ENCODE measurements around the gene CERT1.
A peak's percentile ranks its signal among the peaks of the same experiment; 100 is the strongest.
"Not testable (repeated sequence)": the region's sequence is repeated elsewhere in the genome, so short reads cannot be mapped to it uniquely, and the experiment has no call there.

The CERT1 gene

GRCh38 chr5:75341934-75342333, 169.5 kb downstream of the CERT1 start:
- DNase-seq (ENCODE audit: low spot score), result no peak

- no peak for DNase-seq (ENCODE audit: low spot score)
Measured at GRCh38 chr5:75340714-75341478, 170.5 kb downstream of the CERT1 start.

DNA sequence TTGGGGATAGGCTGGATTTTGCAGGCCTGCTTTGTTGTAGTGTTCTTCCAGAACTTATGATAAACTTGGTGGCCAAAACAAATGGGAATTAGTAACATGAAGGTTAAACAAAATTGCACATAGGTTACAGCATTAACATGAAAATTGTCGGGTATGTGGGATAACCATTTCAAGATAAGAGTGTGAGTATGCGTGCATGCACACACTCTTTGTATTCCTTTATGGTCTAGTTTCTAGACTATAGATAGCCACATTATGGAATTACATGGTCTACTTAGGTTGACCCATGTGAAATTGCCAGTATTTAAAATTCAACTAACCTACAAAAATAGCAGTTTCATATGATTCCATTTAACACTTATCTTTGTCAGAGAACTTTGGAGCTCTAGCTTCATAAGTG, 173.0 kb downstream of the CERT1 start:
- DNase-seq (ENCODE audit: low spot score), result no peak

- DNase-seq (ENCODE audit: low spot score), result peak; percentile 34
Measured at GRCh38 chr5:75337366-75338021, 173.9 kb downstream of the CERT1 start.

DNA sequence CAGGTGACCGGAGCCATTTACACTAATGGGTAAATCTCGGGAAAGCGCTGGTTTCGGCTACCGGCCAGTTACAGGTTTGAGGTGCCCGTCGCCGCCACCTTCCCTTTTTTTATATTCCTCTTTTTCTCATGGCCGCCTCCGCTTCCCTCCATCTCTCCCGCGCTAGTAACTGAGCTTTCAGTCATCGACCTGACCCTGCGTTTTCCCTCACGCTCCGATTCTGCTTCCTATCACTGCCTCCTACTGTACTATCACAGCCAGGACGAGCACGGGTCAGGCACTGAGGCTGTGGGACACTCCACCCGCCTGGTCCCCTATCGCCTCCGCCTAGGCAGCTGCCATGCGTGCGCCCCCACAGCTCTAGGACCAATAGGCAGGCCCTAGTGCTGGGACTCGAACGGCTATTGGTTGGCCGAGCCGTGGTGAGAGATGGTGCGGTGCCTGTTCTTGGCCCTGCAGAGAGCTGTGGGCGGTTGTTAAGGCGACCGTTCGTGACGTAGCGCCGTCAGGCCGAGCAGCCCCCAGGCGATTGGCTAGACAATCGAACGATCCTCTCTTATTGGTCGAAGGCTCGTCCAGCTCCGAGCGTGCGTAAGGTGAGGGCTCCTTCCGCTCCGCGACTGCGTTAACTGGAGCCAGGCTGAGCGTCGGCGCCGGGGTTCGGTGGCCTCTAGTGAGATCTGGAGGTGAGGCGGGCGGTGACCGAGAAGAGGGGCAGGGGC, 174.7 kb downstream of the CERT1 start, which contains the start of gene HMGCR:
TSS of gene HMGCR (plus strand) at position 606 of the 722 bp plus-strand sequence. CDS start 5,386 bp downstream, outside the sequence.
- peak; percentile 96 for DNase-seq (ENCODE audit: low spot score)

DNA sequence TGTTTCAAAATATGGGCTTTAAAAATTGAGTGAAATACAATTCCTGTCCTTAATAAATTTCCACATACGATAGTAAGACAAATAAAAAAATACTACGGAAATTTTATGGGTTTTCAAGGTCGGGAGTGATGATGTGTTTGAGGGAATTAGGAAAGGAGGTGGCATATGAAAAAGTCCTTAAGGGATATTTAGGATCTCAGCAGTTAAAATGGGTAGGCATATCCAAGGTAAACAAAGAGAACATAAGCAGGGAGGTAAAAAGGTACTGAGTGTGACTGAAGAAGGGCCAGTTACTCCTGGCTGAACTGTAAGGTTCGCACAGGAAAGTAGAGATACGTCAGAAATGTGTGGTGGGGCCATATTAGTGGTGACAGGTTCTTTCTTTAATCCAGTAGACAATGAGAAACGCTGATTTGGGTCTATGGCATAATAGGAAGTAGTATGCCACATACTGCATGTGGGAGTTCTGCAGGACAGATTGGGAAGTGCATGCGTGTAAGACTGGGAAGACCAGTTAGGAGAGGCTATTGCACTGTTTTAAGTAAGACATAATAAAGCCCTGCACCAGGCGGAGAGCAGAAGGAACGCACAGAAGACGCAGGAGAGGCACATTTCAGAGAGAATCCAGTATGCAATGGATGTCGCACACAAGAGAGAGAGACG, 175.3 kb downstream of the CERT1 start:
- DNase-seq (ENCODE audit: low spot score), result peak; percentile 68

DNA sequence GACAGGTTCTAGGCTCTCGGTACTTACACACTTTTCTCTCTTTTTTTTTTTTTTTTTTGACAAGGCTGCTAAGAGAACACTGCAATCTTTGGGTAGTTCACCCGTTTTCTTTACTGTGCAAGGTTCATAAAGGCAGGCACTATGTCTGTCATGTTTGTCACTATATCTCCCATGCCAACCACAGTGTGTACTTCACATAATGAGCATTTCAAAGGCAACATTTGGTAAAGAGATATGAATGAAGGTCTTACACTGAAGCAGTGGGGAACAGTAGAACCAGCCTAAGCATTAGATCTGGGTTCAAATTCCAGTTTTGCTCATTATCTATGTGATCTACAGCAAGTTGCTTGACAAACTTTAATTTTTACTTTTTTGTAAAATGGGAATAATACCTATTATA, 175.9 kb downstream of the CERT1 start:
- no peak for DNase-seq (ENCODE audit: low spot score)

GRCh38 chr5:75334413-75334812, 177.0 kb downstream of the CERT1 start:
- DNase-seq (ENCODE audit: low spot score), result not testable (repeated sequence)

- DNase-seq (ENCODE audit: low spot score), result not testable (repeated sequence)
Measured at GRCh38 chr5:75333759-75334158, 177.7 kb downstream of the CERT1 start.

DNA sequence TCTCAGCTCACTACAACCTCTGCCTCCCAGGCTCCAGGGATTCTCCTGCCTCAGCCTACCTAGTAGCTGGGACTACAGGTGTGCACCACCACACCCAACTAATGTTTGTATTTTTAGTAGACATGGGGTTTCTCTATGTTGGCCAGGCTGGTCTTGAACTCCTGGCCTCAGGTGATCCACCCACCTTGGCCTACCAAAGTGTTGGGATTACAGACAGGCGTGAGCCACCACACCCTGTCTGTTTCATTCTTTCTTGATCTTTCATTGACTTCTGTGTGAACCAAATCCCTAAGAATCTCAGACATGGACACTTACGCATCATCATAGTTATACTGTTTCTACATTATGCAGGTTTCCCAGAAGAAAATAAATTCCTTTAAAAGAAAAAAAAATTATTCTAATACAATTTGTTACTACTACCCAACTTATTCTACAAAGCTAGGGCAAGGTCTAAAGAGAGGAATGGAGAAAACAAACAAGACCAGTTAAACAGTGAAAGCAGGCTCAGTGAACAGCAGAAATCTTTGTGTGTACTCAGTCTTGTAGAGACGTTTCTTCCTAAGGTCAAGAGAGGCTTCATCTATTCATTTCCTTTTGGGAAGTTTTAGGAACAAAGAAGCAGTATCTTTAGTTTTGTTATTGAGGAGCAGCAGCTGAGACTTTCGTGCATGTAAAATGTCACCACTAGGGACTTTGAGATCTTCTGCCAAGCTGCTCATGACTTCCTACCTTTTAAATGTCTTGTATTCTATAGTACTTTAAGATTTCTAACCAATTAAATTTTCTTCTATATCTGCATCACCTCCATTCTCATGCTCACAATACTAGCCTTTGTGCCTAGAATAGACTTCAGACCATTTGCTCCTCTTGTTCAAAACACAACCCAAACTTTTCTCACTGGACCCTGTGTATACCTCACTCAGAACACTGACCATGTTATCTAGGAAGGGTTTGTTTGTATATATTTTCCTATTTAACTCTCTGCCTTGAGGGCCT, 180.0 kb downstream of the CERT1 start:
- DNase-seq (ENCODE audit: low spot score), result no peak

DNA sequence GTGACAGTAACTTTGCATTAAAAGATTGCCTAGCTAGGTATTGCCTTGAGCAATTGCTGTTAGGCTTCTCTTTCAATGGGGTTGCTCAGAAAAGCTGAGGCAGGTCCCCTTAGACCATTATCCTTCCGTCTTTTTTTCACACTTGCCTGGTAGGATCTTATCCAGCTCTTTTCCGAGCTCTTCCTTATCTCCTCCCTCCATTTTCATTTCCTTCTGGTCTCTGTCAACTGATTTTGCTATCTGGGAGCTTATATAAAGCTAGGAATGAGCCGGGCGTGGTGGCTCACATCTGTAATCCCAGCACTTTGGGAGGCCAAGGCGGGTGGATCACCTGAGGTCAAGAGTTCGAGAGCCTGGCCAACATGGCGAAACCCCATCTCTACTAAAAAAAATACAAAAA, 181.0 kb downstream of the CERT1 start:
- no peak for DNase-seq (ENCODE audit: low spot score)

All from AG20443 (cell line).